ENCODE results near the gene NYNRIN.

The NYNRIN gene

GRCh38 chr14:24416932-24417619 lies 18.3 kb downstream of the NYNRIN start:
- no peak for TF ChIP-seq CTCF (IDR thresholded peaks at IDR 0.05)
- Histone ChIP-seq H3K9me3 (no peaks in the 10 kb centered on the region), H3K4me3 (no peak overlapping the region), H3K27me3 (peaks cover 0 to 30% of the 10 kb centered on the region in 2 donors), H3K4me1 (peaks cover 0 to 8% (median 0%) of the 10 kb centered on the region in 4 donors), H3K36me3 (peaks cover 3 to 35% (median 22%) of the 10 kb centered on the region in 3 donors), H3K27ac (no peak overlapping the region)
- intact Hi-C loops (cut with DNase I; ENCODE audit: low total_unique reads), result no loop called here
- no peak for DNase-seq

- Histone ChIP-seq H3K27ac (no peak overlapping the region), H3K27me3 (peaks cover 0 to 33% of the 10 kb centered on the region in 2 donors), H3K4me1 (peaks cover 0 to 8% (median 0%) of the 10 kb centered on the region in 4 donors), H3K9me3 (no peaks in the 10 kb centered on the region), H3K4me3 (no peak overlapping the region), H3K36me3 (peaks cover 3 to 32% (median 18%) of the 10 kb centered on the region in 3 donors)
- no peak for DNase-seq
- no peak for TF ChIP-seq CTCF (IDR thresholded peaks at IDR 0.05)
- intact Hi-C loops (cut with DNase I; ENCODE audit: low total_unique reads), result no loop called here
Measured at GRCh38 chr14:24417832-24418491, 19.2 kb downstream of the NYNRIN start.

- H3K27me3 ChIP-seq, result peaks cover 0 to 33% of the 10 kb centered on the region in 2 donors
- H3K4me3 ChIP-seq, result no peak overlapping the region
- no peak overlapping the region for H3K27ac ChIP-seq
- TF ChIP-seq CTCF (IDR thresholded peaks at IDR 0.05), result no peak
- H3K4me1 ChIP-seq, result peaks cover 0 to 8% (median 0%) of the 10 kb centered on the region in 4 donors
- peaks cover 3 to 27% (median 16%) of the 10 kb centered on the region in 3 donors for H3K36me3 ChIP-seq
- intact Hi-C loops (cut with DNase I; ENCODE audit: low total_unique reads), result no loop called here
- no peak for DNase-seq
- no peaks in the 10 kb centered on the region for H3K9me3 ChIP-seq
Measured at GRCh38 chr14:24418492-24418873, 19.7 kb downstream of the NYNRIN start.

- DNase-seq, result no peak
- Histone ChIP-seq H3K4me3 (no peak overlapping the region), H3K9me3 (no peaks in the 10 kb centered on the region), H3K36me3 (no peaks in the 10 kb centered on the region), H3K27ac (no peak overlapping the region), H3K27me3 (peaks cover 0 to 30% of the 10 kb centered on the region in 2 donors), H3K4me1 (peaks cover 0 to 8% (median 0%) of the 10 kb centered on the region in 4 donors)
- TF ChIP-seq CTCF (IDR thresholded peaks at IDR 0.05), result no peak
- intact Hi-C loops (cut with DNase I; ENCODE audit: low total_unique reads), result no loop called here
Measured at GRCh38 chr14:24422261-24422660, 23.5 kb downstream of the NYNRIN start.

GRCh38 chr14:24422694-24423601 lies 24.1 kb downstream of the NYNRIN start:
- TF ChIP-seq CTCF (IDR thresholded peaks at IDR 0.05), result no peak
- H3K36me3 ChIP-seq, result no peaks in the 10 kb centered on the region
- no peak for DNase-seq
- peaks cover 0 to 23% of the 10 kb centered on the region in 2 donors for H3K27me3 ChIP-seq
- intact Hi-C loops (cut with DNase I; ENCODE audit: low total_unique reads), result no loop called here
- H3K27ac ChIP-seq, result no peak overlapping the region
- H3K9me3 ChIP-seq, result no peaks in the 10 kb centered on the region
- H3K4me3 ChIP-seq, result no peak overlapping the region
- H3K4me1 ChIP-seq, result peaks cover 0 to 8% (median 0%) of the 10 kb centered on the region in 4 donors

Measured in tibial artery (tissue), 4 donors.